Measurements from ENCODE around the gene ITGB1.
"Not testable (repeated sequence)": the region's sequence is repeated elsewhere in the genome, so short reads cannot be mapped to it uniquely, and the experiment has no call there.

Gene ITGB1

GRCh38 chr10:32958085-32959005, at the start of gene ITGB1:
Gene ITGB1, minus strand, starts transcription at chr10:32958230. Its CDS starts 22,672 bp downstream, at chr10:32935558.
- TF ChIP-seq, protein P1, sequence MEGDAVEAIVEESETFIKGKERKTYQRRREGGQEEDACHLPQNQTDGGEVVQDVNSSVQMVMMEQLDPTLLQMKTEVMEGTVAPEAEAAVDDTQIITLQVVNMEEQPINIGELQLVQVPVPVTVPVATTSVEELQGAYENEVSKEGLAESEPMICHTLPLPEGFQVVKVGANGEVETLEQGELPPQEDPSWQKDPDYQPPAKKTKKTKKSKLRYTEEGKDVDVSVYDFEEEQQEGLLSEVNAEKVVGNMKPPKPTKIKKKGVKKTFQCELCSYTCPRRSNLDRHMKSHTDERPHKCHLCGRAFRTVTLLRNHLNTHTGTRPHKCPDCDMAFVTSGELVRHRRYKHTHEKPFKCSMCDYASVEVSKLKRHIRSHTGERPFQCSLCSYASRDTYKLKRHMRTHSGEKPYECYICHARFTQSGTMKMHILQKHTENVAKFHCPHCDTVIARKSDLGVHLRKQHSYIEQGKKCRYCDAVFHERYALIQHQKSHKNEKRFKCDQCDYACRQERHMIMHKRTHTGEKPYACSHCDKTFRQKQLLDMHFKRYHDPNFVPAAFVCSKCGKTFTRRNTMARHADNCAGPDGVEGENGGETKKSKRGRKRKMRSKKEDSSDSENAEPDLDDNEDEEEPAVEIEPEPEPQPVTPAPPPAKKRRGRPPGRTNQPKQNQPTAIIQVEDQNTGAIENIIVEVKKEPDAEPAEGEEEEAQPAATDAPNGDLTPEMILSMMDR (IDR thresholded peaks at IDR 0.05; ENCODE audit: extremely low read depth, insufficient read depth, missing control alignments): no peak
- in situ Hi-C loops (cut with MboI; ENCODE audit: low pct_unique_long_range_greater_than_20kb, low sequenced_read_pairs, unreplicated experiment): no loop called here
- peak; percentile 89 for DNase-seq (ENCODE audit: low spot score)

GRCh38 chr10:33006342-33006887, 48.4 kb upstream of the ITGB1 start:
- TF ChIP-seq, protein P1 (IDR thresholded peaks at IDR 0.05; ENCODE audit: extremely low read depth, insufficient read depth, missing control alignments): no peak
- DNase-seq (ENCODE audit: low spot score): no peak
- in situ Hi-C loops (cut with MboI; ENCODE audit: low pct_unique_long_range_greater_than_20kb, low sequenced_read_pairs, unreplicated experiment): loop anchor here (5.0 kb wide), 1 partner anchor 214 kb away; no protein-coding TSS in a partner anchor

GRCh38 chr10:33005322-33006301, 47.6 kb upstream of the ITGB1 start:
- peak; percentile 46 for DNase-seq (ENCODE audit: low spot score)
- TF ChIP-seq, protein P1 (IDR thresholded peaks at IDR 0.05; ENCODE audit: extremely low read depth, insufficient read depth, missing control alignments): no peak
- in situ Hi-C loops (cut with MboI; ENCODE audit: low pct_unique_long_range_greater_than_20kb, low sequenced_read_pairs, unreplicated experiment): loop anchor here (5.0 kb wide), 1 partner anchor 213 kb away; no protein-coding TSS in a partner anchor

GRCh38 chr10:33001908-33002492, 44.0 kb upstream of the ITGB1 start:
- in situ Hi-C loops (cut with MboI; ENCODE audit: low pct_unique_long_range_greater_than_20kb, low sequenced_read_pairs, unreplicated experiment): no loop called here
- TF ChIP-seq, protein P1 (IDR thresholded peaks at IDR 0.05; ENCODE audit: extremely low read depth, insufficient read depth, missing control alignments): no peak
- DNase-seq (ENCODE audit: low spot score): no peak

GRCh38 chr10:32998060-32998581, 40.1 kb upstream of the ITGB1 start:
- DNase-seq (ENCODE audit: low spot score); in situ Hi-C loops (cut with MboI; ENCODE audit: low pct_unique_long_range_greater_than_20kb, low sequenced_read_pairs, unreplicated experiment): not testable (repeated sequence)

DNA sequence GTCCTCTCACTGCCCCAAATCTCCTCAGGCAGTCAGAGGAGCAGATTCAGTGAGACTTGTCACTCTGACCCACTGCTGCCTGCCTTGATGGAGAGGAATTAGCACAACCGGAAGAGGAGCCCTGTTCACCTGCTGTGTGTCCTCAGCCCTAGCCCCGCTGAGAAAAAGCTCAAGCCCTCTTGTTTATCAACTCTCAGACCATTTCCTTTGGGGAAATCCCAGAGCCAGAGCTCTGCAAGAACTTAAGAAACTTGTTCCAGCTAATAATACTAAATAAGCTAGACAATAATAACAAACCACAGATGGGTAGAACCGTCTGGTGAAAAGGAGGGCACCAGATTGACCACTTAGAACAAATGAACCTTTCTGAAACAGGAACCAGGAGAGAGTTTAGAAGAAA, 37.7 kb upstream of the ITGB1 start:
- in situ Hi-C loops (cut with MboI; ENCODE audit: low pct_unique_long_range_greater_than_20kb, low sequenced_read_pairs, unreplicated experiment): no loop called here
- no peak for DNase-seq (ENCODE audit: low spot score)
- TF ChIP-seq, protein P1 (IDR thresholded peaks at IDR 0.05; ENCODE audit: extremely low read depth, insufficient read depth, missing control alignments): no peak
